Bronchus fibroblast of lung (primary cell): Measurements from ENCODE around the gene TUBB8B. TPM values are rescaled to one million over a fixed set of nuclear protein-coding genes. Genes with fewer than 3 reads are reported as not detected.

ENCODE experiments used
- total RNA-seq: library from RNA; depleted of rRNA; stranded (reverse); fragments of >200 nt; gene quantifications from 2 replicates; pipeline ENCODE4 v1.2.3, GENCODE V29; 2015

Gene TUBB8B
- total RNA-seq, result not detected in 2 replicates

GRCh38 chr18:49176-49665, at the start of gene TUBB8B:
Gene TUBB8B, minus strand, starts transcription at chr18:49615. Its CDS starts 58 bp downstream, at chr18:49557.

Other genes with a start within 250 kb of the TUBB8B start
- 11.4 and 14.5 TPM in 2 replicates for gene USP14, start 108.9 kb upstream of the TUBB8B start, total RNA-seq
- gene THOC1, start 218.4 kb upstream of the TUBB8B start, total RNA-seq, result 15.6 and 20.2 TPM in 2 replicates